MM.1S (cell line): ENCODE measurements around the gene OSBPL8.

Experiments
- CTCF ChIP-seq: fragments of 300-600 bp; sonication (generic); IDR thresholded peaks from 2 replicates; pipeline ENCODE4 v1.5.1; 2016; ENCODE audit warnings: antibody characterized with exemption, low read length, mixed read lengths
- EZH2 ChIP-seq: fragments of 300-600 bp; sonication (generic); optimal IDR thresholded peaks from 2 replicates; pipeline ENCODE3; 2017; ENCODE audit warnings: low read depth, mild to moderate bottlenecking, antibody characterized with exemption, low read length, mixed read lengths

- no peak for TF ChIP-seq CTCF
- no peak for TF ChIP-seq EZH2
Observed at GRCh38 chr12:76508128-76508980, 51.2 kb downstream of the OSBPL8 start.
